ENCODE measurements around the gene GPNMB.

GPNMB gene

DNA sequence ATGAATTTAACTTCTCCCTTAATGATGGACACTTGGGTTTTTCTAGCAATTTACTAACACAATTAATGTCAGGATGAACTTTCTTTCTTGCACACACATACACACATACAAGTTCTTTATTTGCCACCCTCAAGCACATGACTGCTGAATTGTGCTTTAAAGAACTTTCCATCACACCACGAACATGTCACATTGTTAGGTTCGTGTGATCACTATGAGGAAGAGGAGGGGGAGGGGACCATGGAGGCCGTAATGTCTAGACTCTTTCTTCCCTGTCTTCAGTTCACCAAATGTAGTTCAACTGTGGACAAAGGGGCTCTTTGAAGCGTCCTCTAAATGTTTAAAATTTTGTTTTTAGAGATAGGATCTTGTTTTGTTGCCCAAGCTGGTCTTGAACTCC is 33.7 kb upstream of the GPNMB start:
- TF ChIP-seq, protein P1, sequence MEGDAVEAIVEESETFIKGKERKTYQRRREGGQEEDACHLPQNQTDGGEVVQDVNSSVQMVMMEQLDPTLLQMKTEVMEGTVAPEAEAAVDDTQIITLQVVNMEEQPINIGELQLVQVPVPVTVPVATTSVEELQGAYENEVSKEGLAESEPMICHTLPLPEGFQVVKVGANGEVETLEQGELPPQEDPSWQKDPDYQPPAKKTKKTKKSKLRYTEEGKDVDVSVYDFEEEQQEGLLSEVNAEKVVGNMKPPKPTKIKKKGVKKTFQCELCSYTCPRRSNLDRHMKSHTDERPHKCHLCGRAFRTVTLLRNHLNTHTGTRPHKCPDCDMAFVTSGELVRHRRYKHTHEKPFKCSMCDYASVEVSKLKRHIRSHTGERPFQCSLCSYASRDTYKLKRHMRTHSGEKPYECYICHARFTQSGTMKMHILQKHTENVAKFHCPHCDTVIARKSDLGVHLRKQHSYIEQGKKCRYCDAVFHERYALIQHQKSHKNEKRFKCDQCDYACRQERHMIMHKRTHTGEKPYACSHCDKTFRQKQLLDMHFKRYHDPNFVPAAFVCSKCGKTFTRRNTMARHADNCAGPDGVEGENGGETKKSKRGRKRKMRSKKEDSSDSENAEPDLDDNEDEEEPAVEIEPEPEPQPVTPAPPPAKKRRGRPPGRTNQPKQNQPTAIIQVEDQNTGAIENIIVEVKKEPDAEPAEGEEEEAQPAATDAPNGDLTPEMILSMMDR (IDR thresholded peaks at IDR 0.05; ENCODE audit: insufficient read depth, low read length, poor library complexity, severe bottlenecking) = no peak
- no peaks in the 10 kb centered on the region for H3K27me3 ChIP-seq (replicated peaks; ENCODE audit: control insufficient read depth, insufficient read depth, low read length)
- no peaks in the 10 kb centered on the region for H3K36me3 ChIP-seq (ENCODE audit: control insufficient read depth, insufficient read depth, low read length)
- DNase-seq (ENCODE audit: extremely low read depth, insufficient read length) = no peak
- H3K4me3 ChIP-seq (replicated peaks; ENCODE audit: low read depth, low read length) = no peak overlapping the region

DNA sequence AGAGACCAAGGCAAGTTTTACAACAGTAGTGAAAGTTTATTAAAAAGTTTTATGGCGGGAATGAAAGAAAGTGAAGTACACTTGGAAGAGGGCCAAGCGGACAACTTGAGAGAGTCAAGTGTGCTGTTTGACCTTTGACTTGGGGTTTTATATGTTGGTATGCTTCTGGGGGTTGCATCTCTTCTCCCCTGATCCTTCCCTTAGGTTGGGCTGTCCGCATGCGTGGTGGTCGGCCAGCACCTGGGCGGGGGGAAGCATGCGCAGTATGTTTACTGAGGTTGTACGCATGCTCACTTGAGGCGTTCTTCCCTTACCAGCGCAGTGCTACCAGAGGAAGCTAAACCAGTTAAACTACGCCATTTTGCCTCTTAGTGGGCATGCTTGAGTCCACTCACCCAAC is 32.8 kb upstream of the GPNMB start:
- no peaks in the 10 kb centered on the region for H3K36me3 ChIP-seq (ENCODE audit: control insufficient read depth, insufficient read depth, low read length)
- H3K27me3 ChIP-seq (replicated peaks; ENCODE audit: control insufficient read depth, insufficient read depth, low read length) = no peaks in the 10 kb centered on the region
- H3K4me3 ChIP-seq (replicated peaks; ENCODE audit: low read depth, low read length) = no peak overlapping the region
- TF ChIP-seq, protein P1 (IDR thresholded peaks at IDR 0.05; ENCODE audit: insufficient read depth, low read length, poor library complexity, severe bottlenecking) = no peak
- DNase-seq (ENCODE audit: extremely low read depth, insufficient read length) = no peak

DNA sequence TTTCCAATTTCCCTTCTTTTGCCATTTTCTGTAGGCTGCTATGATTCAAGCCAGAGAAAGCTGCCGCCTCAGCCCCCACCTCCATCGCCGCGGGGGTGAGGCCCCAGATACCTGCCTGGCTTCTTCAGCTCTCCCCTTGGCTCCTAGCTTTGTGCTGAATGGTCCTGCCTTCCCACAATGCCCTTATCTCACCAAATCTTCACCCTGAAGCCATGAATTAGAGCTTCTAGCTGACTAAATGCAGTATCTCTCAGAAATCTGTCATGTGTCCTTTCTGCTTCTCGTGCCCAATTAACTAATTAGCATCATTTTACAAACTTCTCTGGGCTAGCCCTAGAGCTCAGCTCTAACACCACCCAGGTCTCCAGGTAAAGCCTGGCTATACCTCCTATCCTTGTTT is 32.2 kb upstream of the GPNMB start:
- Histone ChIP-seq H3K27me3 (replicated peaks; ENCODE audit: control insufficient read depth, insufficient read depth, low read length) (no peaks in the 10 kb centered on the region), H3K36me3 (ENCODE audit: control insufficient read depth, insufficient read depth, low read length) (no peaks in the 10 kb centered on the region), H3K4me3 (replicated peaks; ENCODE audit: low read depth, low read length) (no peak overlapping the region)
- TF ChIP-seq, protein P1 (IDR thresholded peaks at IDR 0.05; ENCODE audit: insufficient read depth, low read length, poor library complexity, severe bottlenecking) = no peak
- DNase-seq (ENCODE audit: extremely low read depth, insufficient read length) = no peak

DNA sequence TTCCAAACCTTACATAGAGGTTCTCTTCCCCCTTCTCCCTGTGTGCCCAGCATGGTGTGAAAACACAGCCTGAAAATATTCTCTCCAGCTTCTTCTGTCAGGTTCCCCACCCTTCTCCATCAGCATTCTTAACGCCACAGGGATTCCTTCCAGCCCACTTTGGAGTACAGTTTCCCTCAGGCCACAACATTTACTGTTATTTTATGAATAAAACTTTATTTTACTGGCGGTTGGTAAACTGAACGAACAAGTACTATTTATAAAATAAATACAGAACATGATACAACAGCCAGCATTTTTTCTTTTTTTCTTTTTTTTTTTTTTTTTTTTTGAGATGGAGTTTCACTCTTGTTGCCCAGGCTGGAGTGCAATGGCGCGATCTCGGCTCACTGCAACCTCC is 31.6 kb upstream of the GPNMB start:
- TF ChIP-seq, protein P1 (IDR thresholded peaks at IDR 0.05; ENCODE audit: insufficient read depth, low read length, poor library complexity, severe bottlenecking) = no peak
- DNase-seq (ENCODE audit: extremely low read depth, insufficient read length) = no peak
- H3K27me3 ChIP-seq (replicated peaks; ENCODE audit: control insufficient read depth, insufficient read depth, low read length) = no peaks in the 10 kb centered on the region
- no peaks in the 10 kb centered on the region for H3K36me3 ChIP-seq (ENCODE audit: control insufficient read depth, insufficient read depth, low read length)
- H3K4me3 ChIP-seq (replicated peaks; ENCODE audit: low read depth, low read length) = no peak overlapping the region

DNA sequence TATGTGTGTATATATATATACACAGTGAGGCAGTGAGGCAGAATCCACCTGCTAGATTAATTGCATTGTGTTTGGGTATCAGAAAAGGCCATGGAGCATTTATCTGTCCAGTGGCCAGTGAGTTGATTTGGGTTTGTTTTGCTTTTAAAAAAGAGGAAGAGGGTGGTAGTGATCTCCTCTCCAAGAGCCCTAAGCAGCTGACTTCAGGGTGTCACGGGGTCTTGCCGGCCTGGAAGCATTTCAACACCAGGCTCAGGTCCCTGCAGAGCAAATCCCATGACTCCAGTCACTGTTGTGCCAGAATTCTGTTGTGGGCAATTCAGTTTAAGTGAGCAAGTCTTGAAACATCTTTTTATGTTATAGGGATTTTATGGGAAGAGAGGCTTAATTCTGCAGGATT is 30.6 kb upstream of the GPNMB start:
- no peak for DNase-seq (ENCODE audit: extremely low read depth, insufficient read length)
- Histone ChIP-seq H3K4me3 (replicated peaks; ENCODE audit: low read depth, low read length) (no peak overlapping the region), H3K27me3 (replicated peaks; ENCODE audit: control insufficient read depth, insufficient read depth, low read length) (no peaks in the 10 kb centered on the region), H3K36me3 (ENCODE audit: control insufficient read depth, insufficient read depth, low read length) (no peaks in the 10 kb centered on the region)
- TF ChIP-seq, protein P1 (IDR thresholded peaks at IDR 0.05; ENCODE audit: insufficient read depth, low read length, poor library complexity, severe bottlenecking) = no peak

DNA sequence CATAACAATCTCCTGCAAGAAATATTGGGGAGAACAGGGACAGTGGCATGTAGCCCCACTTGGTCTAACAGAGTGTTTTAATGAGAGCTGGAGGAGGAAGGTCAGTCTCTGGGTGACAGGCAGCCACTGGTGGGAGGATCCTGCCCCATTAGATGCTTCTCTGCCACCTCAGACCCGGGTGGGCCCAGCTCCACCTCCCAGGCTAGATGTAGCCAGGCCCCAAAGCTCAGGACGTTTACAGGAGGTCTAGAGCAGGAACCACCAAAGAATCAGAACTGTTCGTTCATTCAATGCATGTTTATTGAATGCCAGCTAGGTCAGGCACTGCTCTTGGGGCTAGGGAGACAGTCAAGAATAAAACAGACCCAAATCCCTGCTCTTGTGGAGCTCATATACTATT is 28.4 kb upstream of the GPNMB start:
- Histone ChIP-seq H3K36me3 (ENCODE audit: control insufficient read depth, insufficient read depth, low read length) (no peaks in the 10 kb centered on the region), H3K27me3 (replicated peaks; ENCODE audit: control insufficient read depth, insufficient read depth, low read length) (no peaks in the 10 kb centered on the region), H3K4me3 (replicated peaks; ENCODE audit: low read depth, low read length) (no peak overlapping the region)
- DNase-seq (ENCODE audit: extremely low read depth, insufficient read length) = no peak
- TF ChIP-seq, protein P1 (IDR thresholded peaks at IDR 0.05; ENCODE audit: insufficient read depth, low read length, poor library complexity, severe bottlenecking) = no peak
